Endothelial cell of umbilical vein (primary cell): ENCODE measurements around the gene THEMIS. TPM values are rescaled to one million over a fixed set of nuclear protein-coding genes. Genes with fewer than 3 reads are reported as not detected.

Experiments
- BruUV-seq: library from RNA; stranded (reverse); fragments of 400-500 nt; replicated peaks from 2 replicates; lab custom pipeline; 2021; lab: Mats Ljungman, UMichigan
- CTCF ChIA-PET: fragments of 300-600, 350-600 bp; sonication (Branson Sonifier 250); formaldehyde crosslinking; loops from one replicate; lab custom pipeline; 2021; ENCODE audit warnings: antibody characterized with exemption, inconsistent platforms; lab: Charles Lee
- POLR2A ChIA-PET: fragments of 300-600, 350-600 bp; sonication (Branson Sonifier 250); formaldehyde crosslinking; loops from one replicate; lab custom pipeline; 2021; ENCODE audit warnings: antibody characterized with exemption, inconsistent platforms; lab: Charles Lee
- DNase-seq: peaks from one replicate; pipeline ENCODE4 v3.0.0-alpha.2; 2011; ENCODE audit warnings: low read depth, low spot score
- FAIRE-seq: peaks from 2 replicates; lab custom pipeline; 2011; peaks lifted over from hg19 to GRCh38; lab: Jason Lieb, UNC
- H2AFZ ChIP-seq: 2 replicates; pipeline ENCODE4 v1.6.0; 2012; ENCODE audit warnings: low read depth, low read length, control low read depth, inconsistent platforms
- H3K27ac ChIP-seq: 2 replicates; pipeline ENCODE4 v1.5.1; 2011; ENCODE audit warnings: low read depth, mild to moderate bottlenecking, control low read depth, low read length, moderate library complexity; ENCODE audit not compliant: insufficient read depth
- H3K27me3 ChIP-seq, 2 experiments: 2 replicates each; pipeline versions ENCODE4 v1.6.0 to v1.6.1; 2011; ENCODE audit warnings: low read length in 2 of 2, mixed read lengths in 1 of 2; ENCODE audit not compliant: control insufficient read depth in 2 of 2, insufficient read depth in 2 of 2
- H3K36me3 ChIP-seq, 2 experiments: 2 replicates in 1 of 2; 3 replicates in 1 of 2; pipeline ENCODE4 v1.5.1; 2011; ENCODE audit warnings: low read length in 2 of 2, mild to moderate bottlenecking in 1 of 2, moderate library complexity in 1 of 2; ENCODE audit not compliant: control insufficient read depth in 2 of 2, insufficient read depth in 2 of 2; ENCODE audit errors: extremely low read depth in 1 of 2
- H3K4me1 ChIP-seq: 3 replicates; pipeline ENCODE4 v1.5.1; 2011; ENCODE audit warnings: mild to moderate bottlenecking, low read length; ENCODE audit not compliant: control insufficient read depth, insufficient read depth; ENCODE audit errors: extremely low read depth
- H3K4me2 ChIP-seq: 2 replicates; pipeline ENCODE4 v1.6.1; 2011; ENCODE audit warnings: low read length, control low read depth, mixed read lengths; ENCODE audit not compliant: insufficient read depth
- H3K4me3 ChIP-seq, 3 experiments: fragments of 200-600 bp in 1 of 3; sonication (generic), shearing (Covaris generic) in 1 of 3; replicated peaks in 1 of 3; 2 replicates each; pipeline ENCODE4 v1.5.1; 2011 to 2016; ENCODE audit warnings: control low read depth in 3 of 3, low read length in 3 of 3, mild to moderate bottlenecking in 2 of 3, inconsistent platforms in 1 of 3, low read depth in 1 of 3, moderate library complexity in 1 of 3; ENCODE audit not compliant: insufficient read depth in 1 of 3
- H3K79me2 ChIP-seq: 2 replicates; pipeline ENCODE4 v1.6.0; 2012; ENCODE audit warnings: low read length, inconsistent platforms; ENCODE audit not compliant: control insufficient read depth, insufficient read depth
- H3K9ac ChIP-seq: replicated peaks from 2 replicates; pipeline ENCODE3; 2011; ENCODE audit warnings: low read length, control low read depth; ENCODE audit not compliant: insufficient read depth; ENCODE audit errors: extremely low read depth
- H3K9me1 ChIP-seq: replicated peaks from 3 replicates; pipeline ENCODE4 v1.6.0; 2011; ENCODE audit warnings: mild to moderate bottlenecking, low read length; ENCODE audit not compliant: control insufficient read depth, insufficient read depth; ENCODE audit errors: extremely low read depth
- H3K9me3 ChIP-seq: replicated peaks from 2 replicates; pipeline ENCODE4 v1.5.1; 2012; ENCODE audit warnings: low read length, inconsistent platforms; ENCODE audit not compliant: control insufficient read depth, insufficient read depth
- H4K20me1 ChIP-seq: replicated peaks from 2 replicates; pipeline ENCODE3; 2011; ENCODE audit warnings: mild to moderate bottlenecking, low read length; ENCODE audit not compliant: control insufficient read depth, insufficient read depth; ENCODE audit errors: extremely low read depth
- CTCF ChIP-seq, 2 donors: IDR thresholded peaks; 1 replicate in 1 of 2; 2 replicates in 1 of 2; pipeline ENCODE4 v1.5.1; 2011; ENCODE audit warnings: low read length in 2 of 2, mild to moderate bottlenecking in 2 of 2, moderate library complexity in 2 of 2, control low read depth in 1 of 2, inconsistent platforms in 1 of 2, low read depth in 1 of 2; ENCODE audit not compliant: insufficient read depth in 1 of 2; ENCODE audit errors: extremely low read depth in 1 of 2
- EZH2 ChIP-seq: IDR thresholded peaks from 2 replicates; pipeline ENCODE4 v1.6.1; 2012; ENCODE audit warnings: borderline replicate concordance, low read depth, mild to moderate bottlenecking, moderate library complexity, low read length, inconsistent platforms; ENCODE audit not compliant: severe bottlenecking
- FOS ChIP-seq: IDR thresholded peaks from 2 replicates; pipeline ENCODE4 v1.6.1; 2011; ENCODE audit warnings: mild to moderate bottlenecking, low read length, moderate library complexity, borderline replicate concordance; ENCODE audit not compliant: insufficient read depth
- GATA2 ChIP-seq: IDR thresholded peaks from 2 replicates; pipeline ENCODE4 v1.7.0; 2011; ENCODE audit warnings: low read depth, mild to moderate bottlenecking, moderate library complexity, mixed read lengths, low read length; ENCODE audit not compliant: insufficient read length, insufficient read depth
- JUN ChIP-seq: IDR thresholded peaks from 2 replicates; pipeline ENCODE4 v1.6.1; 2011; ENCODE audit warnings: borderline replicate concordance, low read depth; ENCODE audit not compliant: insufficient read length, insufficient read depth
- MYC ChIP-seq: IDR thresholded peaks from one replicate; pipeline ENCODE4 v1.6.1; 2011; ENCODE audit warnings: mild to moderate bottlenecking, low read depth, low read length
- POLR2A ChIP-seq: IDR thresholded peaks from 2 replicates; pipeline ENCODE4 v1.6.1; 2012; ENCODE audit warnings: low read depth, mild to moderate bottlenecking, control low read depth, low read length
- POLR2AphosphoS5 ChIP-seq: IDR thresholded peaks from 2 replicates; pipeline ENCODE4 v1.6.1; 2012; ENCODE audit warnings: low read depth, mild to moderate bottlenecking, control low read depth, low read length, moderate library complexity; ENCODE audit not compliant: insufficient read depth
- dilution Hi-C: fragments of 300-500 bp; cut with MboI; formaldehyde crosslinking; loops from one replicate; pipeline ENCODE4 v1.15.0; 2019; ENCODE audit warnings: low sequenced_read_pairs; ENCODE audit not compliant: extremely low pct_ligation_motif_present
- intact Hi-C: fragments of 100-400 bp; cut with micrococcal nuclease; formaldehyde crosslinking; loops from one replicate; pipeline ENCODE4 v1.10.0; 2022
- polyA plus RNA-seq, 4 experiments: library from polyadenylated mRNA; depleted of rRNA in 3 of 4; stranded (reverse) in 3 of 4; unstranded in 1 of 4; fragments of >200 nt; gene quantifications; 2 replicates each; pipeline versions ENCODE4 v1.2.1 to v1.2.3, GENCODE V29; 2011 to 2012; ENCODE audit warnings: missing spikeins in 1 of 4
- total RNA-seq: library from RNA; stranded (reverse); gene quantifications from 2 replicates; pipeline ENCODE4 v1.2.3, GENCODE V29; 2021
- TF ChIP-seq, protein P1 (sequence below): IDR thresholded peaks from 2 replicates; pipeline ENCODE4 v1.6.1; 2011; ENCODE audit not compliant: insufficient read depth, insufficient read length

THEMIS gene
- total and polyA plus RNA-seq, 2 donors (not counting 3 experiments of a cell fraction or from before 2014, with no cell fraction given): not detected

DNA sequence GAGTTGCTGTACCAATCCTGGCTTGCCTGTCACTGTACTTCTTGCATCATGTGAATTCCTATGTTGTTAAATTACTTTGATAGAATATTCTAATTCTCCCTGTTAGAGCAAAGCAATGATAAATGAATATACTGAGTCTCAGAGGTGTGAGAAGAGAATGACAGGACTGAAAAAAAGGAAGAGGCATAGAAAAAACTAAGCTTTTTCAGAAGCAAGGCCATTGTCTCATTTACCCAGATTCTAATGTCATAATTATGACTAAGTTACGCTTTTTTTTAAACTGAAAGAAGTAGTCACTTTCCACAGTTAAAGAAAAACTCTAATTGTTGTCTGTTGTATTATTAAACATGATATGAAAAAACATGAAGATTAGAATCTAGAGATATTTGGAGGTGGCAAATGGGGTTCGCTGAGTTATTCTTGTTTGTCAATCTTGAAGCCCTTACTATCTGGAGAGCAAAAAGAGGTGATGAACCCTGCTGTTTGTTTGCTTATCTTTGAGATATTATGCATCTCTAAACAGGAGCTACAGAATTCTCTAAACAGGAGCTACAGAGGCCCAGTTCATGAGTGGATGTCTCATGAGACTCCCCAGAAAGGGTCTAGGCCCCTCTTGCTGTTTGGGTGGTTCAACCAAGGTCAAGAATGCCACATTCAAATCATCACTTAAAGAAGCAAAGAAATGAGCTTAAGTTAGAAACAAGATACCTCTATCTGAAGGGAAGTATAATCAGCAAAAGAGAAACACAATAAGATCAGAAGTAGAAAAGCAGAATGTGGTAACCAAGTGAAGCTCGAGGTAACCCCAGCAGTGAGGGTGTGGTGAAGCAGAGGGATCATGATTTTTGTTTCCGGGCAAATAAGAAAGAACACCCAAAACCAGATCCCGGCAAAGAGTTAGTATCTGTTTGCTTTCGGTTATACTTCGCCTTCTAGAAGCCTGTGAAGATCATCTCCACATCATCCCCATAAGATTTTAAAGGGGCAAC lies 33.3 kb upstream of the THEMIS start:
- H3K27me3 ChIP-seq: no peaks in the 10 kb centered on the region
- POLR2A ChIA-PET: no interaction called here
- H3K4me1 ChIP-seq: peaks cover 12% of the 10 kb centered on the region
- CTCF ChIA-PET: interaction anchor here (1.1 kb wide), 1 partner anchor 15 kb away, joined by 3 read pairs; no protein-coding TSS in a partner anchor
- FAIRE-seq (no peak), DNase-seq (no peak)
- no peaks in the 10 kb centered on the region for H3K36me3 ChIP-seq
- no peaks in the 10 kb centered on the region for H3K9me3 ChIP-seq
- H3K9ac ChIP-seq: no peak overlapping the region
- H4K20me1 ChIP-seq: no peaks in the 10 kb centered on the region
- H3K9me1 ChIP-seq: no peaks in the 10 kb centered on the region
- H3K4me3 ChIP-seq: no peak overlapping the region
- no TSS peak for BruUV-seq
- no peak overlapping the region for H2AFZ ChIP-seq
- H3K79me2 ChIP-seq: no peaks in the 10 kb centered on the region
- no peak overlapping the region for H3K4me2 ChIP-seq
- intact Hi-C loops (no loop called here), dilution Hi-C loops (no loop called here)
- TF ChIP-seq EZH2 (no peak), POLR2A (no peak), FOS (no peak), JUN (no peak), GATA2 (no peak), MYC (no peak), POLR2AphosphoS5 (no peak), CTCF (IDR thresholded peaks at IDR 0.05; ENCODE audit: extremely low read depth in 1 of 2, insufficient read depth in 1 of 2, low read depth in 1 of 2, low read length in 2 of 2) (no peak)
- TF ChIP-seq, protein P1, sequence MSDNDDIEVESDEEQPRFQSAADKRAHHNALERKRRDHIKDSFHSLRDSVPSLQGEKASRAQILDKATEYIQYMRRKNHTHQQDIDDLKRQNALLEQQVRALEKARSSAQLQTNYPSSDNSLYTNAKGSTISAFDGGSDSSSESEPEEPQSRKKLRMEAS: no peak
- no peak overlapping the region for H3K27ac ChIP-seq
